ENCODE results near the gene AZI2.

- TF ChIP-seq CTCF (IDR thresholded peaks at IDR 0.05): no peak
- no peak for TF ChIP-seq REST (IDR thresholded peaks at IDR 0.05; ENCODE audit: low read depth, low read length)
- TF ChIP-seq PBX3 (IDR thresholded peaks at IDR 0.05): no peak
- TF ChIP-seq USF2 (IDR thresholded peaks at IDR 0.05; ENCODE audit: borderline replicate concordance, low read depth, low read length): no peak
- TF ChIP-seq RAD21 (IDR thresholded peaks at IDR 0.05; ENCODE audit: low read length): no peak
- no peak for TF ChIP-seq JUND (IDR thresholded peaks at IDR 0.05)
- no peak for TF ChIP-seq EP300 (IDR thresholded peaks at IDR 0.05; ENCODE audit: borderline replicate concordance in 1 of 2, low read depth in 1 of 2, low read length in 1 of 2)
- TF ChIP-seq POLR2AphosphoS5 (IDR thresholded peaks at IDR 0.05; ENCODE audit: low read depth, low read length): no peak
- TF ChIP-seq YY1 (IDR thresholded peaks at IDR 0.05; ENCODE audit: low read depth): no peak
- no peak for TF ChIP-seq ELF1 (IDR thresholded peaks at IDR 0.05)
- no peak for TF ChIP-seq FOXM1 (IDR thresholded peaks at IDR 0.05; ENCODE audit: low read depth)
- TF ChIP-seq MAX (IDR thresholded peaks at IDR 0.05; ENCODE audit: low read depth): no peak
These were observed 67.8 kb downstream of the AZI2 start for GRCh38 chr3:28280781-28281180.

All from SK-N-SH (cell line).